PFSK-1 (cell line): ENCODE measurements around the gene SETSIP.

Source experiments
- TAF1 ChIP-seq: IDR thresholded peaks from 2 replicates; pipeline ENCODE4 v1.6.1; 2012; ENCODE audit warnings: low read length, control low read depth, borderline replicate concordance; ENCODE audit not compliant: insufficient read depth
- TF ChIP-seq, protein P1 (sequence below), 2 experiments: IDR thresholded peaks; 2 replicates each; pipeline versions ENCODE4 v1.6.1 to v1.8.0; 2011 to 2012; ENCODE audit warnings: low read depth in 2 of 2, low read length in 2 of 2, control low read depth in 1 of 2, inconsistent platforms in 1 of 2, mild to moderate bottlenecking in 1 of 2, moderate library complexity in 1 of 2; ENCODE audit not compliant: insufficient read depth in 1 of 2

GRCh38 chr1:92087542-92087941 lies 12.3 kb upstream of the SETSIP start:
- TF ChIP-seq, protein P1, sequence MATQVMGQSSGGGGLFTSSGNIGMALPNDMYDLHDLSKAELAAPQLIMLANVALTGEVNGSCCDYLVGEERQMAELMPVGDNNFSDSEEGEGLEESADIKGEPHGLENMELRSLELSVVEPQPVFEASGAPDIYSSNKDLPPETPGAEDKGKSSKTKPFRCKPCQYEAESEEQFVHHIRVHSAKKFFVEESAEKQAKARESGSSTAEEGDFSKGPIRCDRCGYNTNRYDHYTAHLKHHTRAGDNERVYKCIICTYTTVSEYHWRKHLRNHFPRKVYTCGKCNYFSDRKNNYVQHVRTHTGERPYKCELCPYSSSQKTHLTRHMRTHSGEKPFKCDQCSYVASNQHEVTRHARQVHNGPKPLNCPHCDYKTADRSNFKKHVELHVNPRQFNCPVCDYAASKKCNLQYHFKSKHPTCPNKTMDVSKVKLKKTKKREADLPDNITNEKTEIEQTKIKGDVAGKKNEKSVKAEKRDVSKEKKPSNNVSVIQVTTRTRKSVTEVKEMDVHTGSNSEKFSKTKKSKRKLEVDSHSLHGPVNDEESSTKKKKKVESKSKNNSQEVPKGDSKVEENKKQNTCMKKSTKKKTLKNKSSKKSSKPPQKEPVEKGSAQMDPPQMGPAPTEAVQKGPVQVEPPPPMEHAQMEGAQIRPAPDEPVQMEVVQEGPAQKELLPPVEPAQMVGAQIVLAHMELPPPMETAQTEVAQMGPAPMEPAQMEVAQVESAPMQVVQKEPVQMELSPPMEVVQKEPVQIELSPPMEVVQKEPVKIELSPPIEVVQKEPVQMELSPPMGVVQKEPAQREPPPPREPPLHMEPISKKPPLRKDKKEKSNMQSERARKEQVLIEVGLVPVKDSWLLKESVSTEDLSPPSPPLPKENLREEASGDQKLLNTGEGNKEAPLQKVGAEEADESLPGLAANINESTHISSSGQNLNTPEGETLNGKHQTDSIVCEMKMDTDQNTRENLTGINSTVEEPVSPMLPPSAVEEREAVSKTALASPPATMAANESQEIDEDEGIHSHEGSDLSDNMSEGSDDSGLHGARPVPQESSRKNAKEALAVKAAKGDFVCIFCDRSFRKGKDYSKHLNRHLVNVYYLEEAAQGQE (IDR thresholded peaks at IDR 0.05; ENCODE audit: insufficient read depth in 1 of 2, low read depth in 2 of 2, low read length in 2 of 2), result no peak
- no peak for TF ChIP-seq TAF1
